Amniotic epithelial cell (primary cell): ENCODE data around the gene SULT1E1.
A peak's percentile ranks its signal among the peaks of the same experiment; 100 is the strongest.

Experiments
- DNase-seq: peaks from one replicate; pipeline ENCODE4 v3.0.0-alpha.2; 2010; ENCODE audit warnings: low read depth

The SULT1E1 gene, protein sequence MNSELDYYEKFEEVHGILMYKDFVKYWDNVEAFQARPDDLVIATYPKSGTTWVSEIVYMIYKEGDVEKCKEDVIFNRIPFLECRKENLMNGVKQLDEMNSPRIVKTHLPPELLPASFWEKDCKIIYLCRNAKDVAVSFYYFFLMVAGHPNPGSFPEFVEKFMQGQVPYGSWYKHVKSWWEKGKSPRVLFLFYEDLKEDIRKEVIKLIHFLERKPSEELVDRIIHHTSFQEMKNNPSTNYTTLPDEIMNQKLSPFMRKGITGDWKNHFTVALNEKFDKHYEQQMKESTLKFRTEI

DNA sequence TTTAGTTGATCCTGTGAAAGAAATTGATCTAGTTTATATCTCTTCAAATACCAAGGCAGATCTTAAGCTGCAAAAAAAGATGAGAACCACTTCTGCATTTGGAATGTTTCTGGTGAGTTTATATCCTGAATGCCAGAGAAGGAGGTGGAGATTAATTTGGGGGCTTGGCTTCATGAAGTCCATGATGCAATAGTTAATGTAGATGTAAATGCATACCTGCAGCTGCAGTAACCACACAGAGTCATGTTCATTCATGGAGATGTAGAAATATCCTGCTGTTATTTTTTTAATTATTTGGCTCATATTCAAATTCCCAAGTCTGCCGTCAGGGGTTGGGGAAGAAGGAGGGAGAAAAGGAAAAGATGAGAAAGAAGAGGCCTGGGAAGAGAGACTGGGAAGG is at the start of gene SULT1E1:
Gene SULT1E1, minus strand, starts transcription at position 94 of the 400 bp plus-strand sequence. CDS start 2,501 bp downstream, outside the sequence.
- DNase-seq = peak; percentile 33

DNA sequence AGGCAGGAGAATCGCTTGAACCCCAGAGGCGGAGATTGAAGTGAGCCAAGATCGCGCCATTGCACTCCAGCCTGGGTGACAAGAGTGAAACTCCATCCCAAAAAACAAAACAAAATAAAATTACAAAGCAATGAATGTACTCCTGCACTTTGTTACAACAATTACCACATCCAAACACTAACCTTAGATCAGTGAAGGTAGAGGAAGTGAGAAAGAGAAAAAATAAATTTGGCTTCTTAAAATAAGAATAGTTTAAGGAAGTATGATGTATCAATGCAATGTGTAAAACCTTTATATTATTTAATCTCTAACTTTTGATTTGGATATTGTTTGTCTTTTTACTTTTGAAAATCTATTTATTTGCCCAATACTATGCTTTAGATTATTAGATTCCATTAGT is 49.2 kb upstream of the SULT1E1 start:
- no peak for DNase-seq

DNA sequence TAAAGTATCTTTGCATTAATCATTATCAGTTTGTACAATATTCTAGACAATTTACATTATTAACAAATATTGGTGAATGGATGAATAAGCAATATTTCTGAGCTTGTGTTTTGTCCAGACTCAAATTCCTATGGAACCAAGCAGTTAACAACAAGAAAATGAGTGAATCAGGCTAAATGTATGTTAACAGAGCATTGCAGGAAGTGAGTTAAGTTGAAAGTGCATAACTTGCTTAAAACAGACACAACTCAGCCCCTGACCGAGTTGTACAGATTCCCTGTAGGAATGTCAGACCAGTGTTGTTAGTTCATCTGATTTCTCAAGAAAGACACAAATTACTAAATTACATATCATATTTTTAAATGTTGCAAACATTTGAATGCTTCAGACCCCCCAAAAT is 47.2 kb upstream of the SULT1E1 start:
- DNase-seq = peak; percentile 46

DNA sequence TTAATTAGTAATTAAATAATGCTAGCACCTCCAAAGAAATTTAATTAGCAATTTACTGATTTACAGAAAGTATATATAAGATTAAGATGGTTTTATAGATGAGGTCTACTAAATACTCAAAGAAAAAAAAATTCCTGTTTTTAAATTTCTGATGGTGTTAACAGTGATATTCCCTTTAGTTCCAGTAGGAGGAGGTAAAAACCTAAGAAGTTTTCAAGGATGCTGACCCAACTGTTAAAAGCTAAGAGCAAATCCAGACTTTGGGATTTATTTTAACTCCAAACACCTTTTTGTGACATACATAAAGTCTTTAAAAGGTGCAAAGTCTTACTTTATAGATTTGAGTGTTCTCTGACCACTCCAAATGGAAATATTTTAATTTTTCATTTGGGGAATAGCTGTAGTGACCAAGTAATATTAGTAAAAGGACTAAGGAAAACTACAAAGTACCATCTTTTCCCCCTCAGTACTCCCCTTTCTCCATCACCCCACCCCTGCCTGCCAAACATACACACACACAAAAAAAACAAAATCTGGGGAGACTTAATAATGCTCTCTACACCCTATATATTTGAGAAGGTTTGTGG is 36.7 kb upstream of the SULT1E1 start:
- peak; percentile 12 for DNase-seq

DNA sequence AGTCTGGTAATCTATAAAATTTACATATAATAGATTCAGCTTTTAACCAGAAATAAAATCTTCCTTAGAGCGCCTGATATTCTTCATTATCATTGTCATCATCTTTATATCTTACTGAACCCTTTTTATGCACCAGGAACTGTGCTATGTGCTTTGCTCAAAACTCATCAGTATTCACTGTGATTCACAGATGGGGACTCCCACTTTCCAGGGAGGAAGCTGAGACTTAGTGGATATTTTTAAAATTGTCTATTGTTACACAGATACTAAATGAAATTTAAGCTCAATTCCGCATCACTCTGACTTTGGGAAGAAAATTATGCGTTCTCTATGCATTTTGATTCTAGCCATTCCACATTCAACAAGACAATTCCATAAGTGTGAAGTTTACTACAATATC is 34.8 kb upstream of the SULT1E1 start:
- no peak for DNase-seq

DNA sequence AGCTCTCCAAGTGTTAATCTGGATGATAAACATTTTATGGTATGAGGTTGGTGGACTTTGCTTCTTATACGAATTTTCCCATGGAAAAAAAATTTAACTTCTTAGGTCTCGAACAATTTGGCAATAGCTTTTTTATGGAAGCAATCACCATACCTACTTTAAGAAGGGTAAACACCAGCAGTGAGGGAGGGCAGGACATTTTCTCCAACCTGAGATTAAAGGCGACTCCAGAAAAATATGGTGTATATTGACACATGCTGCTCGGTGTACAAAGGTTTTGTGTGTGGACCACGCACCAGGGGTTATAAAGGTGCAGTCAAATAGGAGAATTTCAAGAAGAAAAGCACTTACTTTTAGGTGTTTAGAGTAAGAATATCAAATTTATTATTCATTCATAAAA is 34.2 kb upstream of the SULT1E1 start:
- DNase-seq = no peak

DNA sequence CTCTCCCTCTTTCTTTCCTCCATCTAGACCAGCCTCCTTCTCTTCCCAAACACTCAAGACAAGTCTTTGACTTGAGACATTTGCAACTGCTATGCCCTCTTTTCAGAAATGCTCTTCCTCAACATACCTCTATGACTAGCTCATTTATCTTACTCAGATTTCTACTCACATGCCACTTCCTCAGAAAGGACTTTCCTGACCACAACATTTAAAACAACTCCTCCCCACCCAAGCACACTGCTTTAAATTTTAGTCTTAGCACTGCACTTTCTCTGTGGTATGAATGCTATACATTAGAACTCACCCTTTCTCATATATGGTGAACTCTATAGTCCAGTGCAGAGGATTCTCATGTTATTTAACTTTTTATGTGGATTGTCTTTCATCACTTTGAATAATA is 28.4 kb upstream of the SULT1E1 start:
- peak; percentile 6 for DNase-seq

DNA sequence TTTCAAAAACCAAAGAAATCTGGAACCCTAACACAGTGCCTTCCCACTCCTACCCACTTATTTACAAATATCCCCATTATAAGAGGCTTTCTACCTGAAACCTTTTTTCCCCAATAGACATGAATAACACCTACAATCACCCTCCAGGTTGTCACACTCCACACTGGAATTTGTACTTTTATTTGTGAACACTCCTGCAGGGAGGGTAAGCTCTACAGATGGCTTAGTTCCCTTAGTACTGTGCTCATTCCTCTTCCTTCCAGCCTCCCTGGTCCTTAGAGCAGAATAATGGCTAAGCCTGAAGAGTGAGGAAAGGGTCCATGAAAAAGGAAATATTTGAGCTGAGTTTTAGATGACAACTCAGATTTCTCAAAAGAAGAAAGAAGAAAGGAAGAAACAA is 22.2 kb upstream of the SULT1E1 start:
- no peak for DNase-seq

DNA sequence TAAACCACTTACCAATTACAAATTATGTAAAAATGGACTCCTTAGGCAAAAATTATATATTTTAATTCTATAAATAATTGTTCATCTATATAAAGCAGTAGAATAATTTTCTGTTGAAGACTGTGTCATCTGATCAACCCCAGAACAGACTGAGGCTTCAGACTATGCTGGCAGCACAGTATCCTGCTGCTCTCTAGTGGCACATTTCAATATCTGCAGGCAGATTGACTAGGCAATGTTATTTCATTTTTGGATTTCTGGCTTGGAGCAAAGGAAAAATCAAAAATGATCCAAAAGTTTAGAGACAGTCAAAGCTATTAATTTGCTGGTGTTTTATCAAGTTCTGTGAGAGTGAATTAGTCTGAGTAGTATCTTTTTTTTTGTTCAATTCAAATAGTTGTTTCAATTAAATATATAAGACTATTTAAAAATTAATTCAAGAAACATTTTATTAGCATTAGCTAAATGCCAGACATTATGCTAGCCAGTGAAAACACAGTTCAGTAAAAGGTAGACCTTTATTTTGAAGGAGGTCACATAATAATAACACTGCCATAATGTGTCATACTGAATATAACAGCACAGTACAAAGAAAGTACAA is 21.3 kb upstream of the SULT1E1 start:
- DNase-seq = peak; percentile 36

DNA sequence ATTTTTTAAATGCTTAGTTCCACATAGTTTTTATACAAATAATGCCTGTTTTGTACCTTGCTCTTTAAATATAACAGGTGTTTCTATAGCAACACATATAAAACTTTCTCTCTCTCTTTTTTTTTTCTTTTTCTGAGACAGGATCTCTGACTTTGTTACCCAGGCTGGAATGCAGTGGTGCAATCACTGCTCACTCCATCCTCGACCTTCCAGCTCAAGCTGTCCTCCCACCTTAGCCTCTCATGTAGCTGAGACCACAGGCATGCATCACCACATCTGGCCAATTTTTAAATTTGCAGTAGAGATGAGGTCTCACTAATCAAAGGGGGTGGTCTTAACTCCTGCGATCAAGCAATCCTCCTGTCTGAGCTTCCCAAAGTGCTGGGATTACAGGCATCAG is 18.3 kb upstream of the SULT1E1 start:
- peak; percentile 39 for DNase-seq

DNA sequence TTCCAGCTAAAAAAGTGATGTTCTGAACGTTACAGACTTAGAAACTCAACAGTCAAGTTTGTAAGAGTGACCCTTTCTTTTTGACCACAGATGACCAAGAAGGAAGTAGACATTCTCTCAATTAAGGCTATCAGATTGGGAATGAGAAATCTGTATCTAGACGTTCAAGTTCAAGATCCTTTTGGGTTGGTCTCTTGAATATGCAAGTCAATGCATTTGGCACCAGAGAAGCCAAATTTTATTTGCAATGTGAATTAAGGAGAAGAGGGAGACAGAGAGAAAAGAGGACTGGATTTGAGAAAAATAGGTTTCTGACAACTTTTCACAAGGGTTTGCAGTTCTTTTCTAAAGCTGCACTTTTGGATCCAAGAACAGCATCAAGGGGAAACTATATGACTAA is 17.5 kb upstream of the SULT1E1 start:
- no peak for DNase-seq

DNA sequence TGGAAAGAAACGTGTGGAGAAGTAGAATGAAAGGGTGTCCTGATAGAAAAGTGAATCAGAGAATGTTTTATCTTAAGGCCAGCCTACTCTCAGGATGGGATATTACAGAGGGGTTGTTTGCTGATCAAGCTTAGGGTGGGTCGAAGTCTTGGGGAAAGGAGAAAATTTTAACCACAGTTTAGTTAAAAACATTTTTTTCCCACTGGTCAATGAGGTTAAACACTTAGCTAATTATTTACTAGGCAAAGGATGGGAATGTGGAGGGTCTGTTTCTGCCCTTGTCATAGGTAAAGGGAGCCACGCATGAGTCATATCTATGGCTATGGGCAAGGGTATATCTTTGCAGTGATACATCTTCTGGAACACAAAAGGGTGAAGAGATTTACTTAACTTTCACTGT is 16.1 kb upstream of the SULT1E1 start:
- no peak for DNase-seq

DNA sequence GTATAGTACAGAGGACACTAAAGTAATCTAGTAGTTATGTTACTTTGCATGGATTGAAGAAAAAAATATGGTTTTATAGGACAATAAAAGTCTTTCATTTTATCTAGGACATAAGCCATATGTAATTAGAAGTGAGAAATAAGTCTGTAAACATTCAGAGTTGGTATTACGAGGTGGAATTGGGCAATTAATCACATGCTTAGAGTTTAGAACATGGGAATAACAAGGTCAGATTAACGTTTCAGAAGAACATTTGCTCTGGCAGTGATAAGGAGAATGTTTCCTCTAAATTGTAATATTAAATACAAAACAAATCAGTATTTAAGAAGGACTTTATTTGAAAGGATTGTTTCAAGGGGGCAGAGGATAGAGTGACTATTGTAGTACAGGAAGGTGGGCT is 15.6 kb upstream of the SULT1E1 start:
- DNase-seq = peak; percentile 10

DNA sequence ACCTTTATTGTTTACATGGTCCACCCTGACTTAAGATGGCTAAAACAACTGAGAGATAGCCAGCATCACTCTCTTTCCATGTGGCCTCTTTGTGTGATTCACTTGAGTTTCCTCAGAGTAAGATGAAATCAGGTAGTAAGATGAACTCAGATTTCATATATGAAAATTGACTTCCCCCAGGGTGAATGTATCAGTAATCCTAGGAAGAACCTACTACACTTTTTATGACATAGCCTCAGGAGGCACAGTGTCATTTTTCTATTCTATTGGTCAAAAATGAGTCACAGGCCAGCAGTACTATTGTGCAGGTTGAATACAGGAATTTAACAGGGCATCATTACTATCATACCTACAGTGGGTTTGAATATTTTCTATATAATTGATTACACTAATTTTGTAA is 14.6 kb upstream of the SULT1E1 start:
- no peak for DNase-seq

DNA sequence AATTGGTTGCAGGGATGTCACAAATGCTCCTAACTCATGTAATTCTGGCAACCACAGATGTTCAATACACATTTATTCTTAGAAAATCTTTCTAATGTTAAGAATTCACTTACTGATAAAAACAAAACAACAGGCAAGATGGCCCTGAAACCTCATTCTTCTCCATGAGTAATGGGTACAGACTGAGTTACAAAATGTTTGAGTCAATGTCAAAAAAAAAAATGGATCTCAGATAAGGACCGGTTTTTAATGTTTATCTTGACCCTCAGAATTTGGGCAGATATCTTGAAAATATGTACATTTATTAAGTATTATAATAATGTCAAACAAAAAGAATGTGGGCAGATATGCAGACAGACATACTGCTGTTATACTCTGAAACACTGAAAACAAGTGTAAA is 1.8 kb upstream of the SULT1E1 start:
- DNase-seq = no peak

DNA sequence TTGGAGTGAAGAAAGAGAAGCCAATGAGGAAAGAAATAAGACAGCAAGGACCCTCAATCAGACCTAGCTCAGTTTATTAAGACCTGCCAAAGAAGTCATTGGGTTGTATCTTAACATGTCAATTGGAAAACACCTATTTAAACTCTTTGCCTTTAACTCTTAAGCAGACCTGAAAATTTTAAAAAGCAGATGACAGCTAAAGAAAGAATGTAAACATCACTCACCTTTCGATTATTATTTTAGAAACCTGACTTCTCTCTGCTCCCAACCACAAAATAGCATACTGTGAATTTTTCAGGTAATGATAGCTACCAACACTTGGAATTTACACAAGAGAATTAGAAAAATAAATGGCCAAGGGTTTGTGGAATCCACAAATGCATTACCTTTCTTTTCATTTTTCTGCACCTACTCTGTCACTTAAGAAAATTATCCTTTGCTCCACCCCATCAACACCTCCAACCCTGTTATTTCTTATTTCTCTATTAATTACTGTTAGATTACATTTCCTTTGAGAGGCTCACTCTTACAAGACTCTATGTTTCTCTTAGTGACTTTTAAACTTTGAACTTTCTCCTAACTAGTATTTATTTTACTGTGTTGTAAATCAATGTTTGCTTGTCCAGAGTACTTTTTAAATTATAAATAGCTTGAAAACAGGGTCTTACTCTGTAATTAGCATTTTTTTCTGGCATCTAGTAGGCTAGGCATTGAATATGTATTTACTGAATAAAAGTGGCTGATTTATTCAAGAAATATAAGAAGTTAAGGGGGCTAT is 765 bp upstream of the SULT1E1 start:
- no peak for DNase-seq

DNA sequence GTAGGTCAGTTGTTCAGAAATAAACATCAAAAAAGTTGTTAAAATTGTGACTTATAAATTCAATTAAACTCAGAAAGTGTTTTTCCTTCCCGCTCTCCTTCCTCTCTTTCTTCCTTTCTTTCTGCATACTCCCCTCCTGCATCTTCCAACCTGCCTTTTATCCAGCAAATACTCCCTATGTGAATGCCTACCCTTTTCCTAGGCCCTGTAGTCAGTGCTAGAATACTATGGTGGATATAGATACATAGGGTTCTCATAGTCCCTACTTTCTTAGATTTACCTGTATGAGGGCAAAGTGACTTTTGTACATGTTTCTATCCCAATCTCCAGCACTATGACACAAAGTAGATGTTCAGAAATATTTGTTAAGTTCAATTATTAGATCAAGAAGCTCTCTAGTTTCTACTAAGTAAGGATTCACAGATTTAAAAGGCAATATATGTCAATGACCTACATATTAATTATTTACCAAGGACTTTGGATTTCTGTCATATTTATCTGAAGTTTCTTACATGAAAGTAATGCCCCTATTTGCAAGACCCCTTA is 732 bp downstream of the SULT1E1 start:
- no peak for DNase-seq

DNA sequence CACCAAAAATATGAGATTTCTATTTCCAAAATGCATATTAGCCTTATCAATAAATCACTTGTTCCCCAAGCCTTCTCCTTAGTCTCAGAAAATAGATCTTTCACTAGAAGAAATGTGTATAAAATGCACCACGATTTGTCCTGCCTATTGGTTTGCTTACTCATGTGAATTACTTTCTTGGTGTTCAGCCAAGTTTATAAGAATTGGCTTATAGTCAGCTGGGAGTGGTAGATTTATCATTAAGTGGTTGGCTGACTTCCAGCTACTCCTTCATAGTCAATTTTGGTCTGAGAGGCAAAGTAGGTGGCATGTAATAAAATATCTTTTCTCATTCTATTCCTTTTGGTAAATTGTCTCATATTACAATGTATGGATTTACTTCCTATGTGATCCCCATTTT is 1.3 kb downstream of the SULT1E1 start:
- DNase-seq = no peak

DNA sequence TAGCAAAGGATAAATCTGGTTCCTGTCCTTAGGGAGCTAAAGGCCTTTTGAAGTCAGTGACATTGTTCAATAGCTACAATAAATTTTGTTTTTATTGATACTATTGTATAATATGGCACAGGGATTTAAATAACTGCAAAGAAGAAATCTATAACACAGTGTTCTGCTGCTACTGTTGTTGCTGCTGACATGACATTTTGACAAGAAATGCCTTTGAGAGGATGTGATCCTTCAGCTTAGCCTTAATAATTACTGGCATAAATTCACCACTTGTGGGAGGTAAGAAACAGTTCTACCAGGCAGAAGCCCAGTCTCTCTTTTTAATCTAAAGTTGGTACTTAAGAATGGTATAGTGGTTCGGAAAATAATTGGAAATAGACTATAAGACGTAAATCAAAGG is 4.1 kb downstream of the SULT1E1 start:
- no peak for DNase-seq

DNA sequence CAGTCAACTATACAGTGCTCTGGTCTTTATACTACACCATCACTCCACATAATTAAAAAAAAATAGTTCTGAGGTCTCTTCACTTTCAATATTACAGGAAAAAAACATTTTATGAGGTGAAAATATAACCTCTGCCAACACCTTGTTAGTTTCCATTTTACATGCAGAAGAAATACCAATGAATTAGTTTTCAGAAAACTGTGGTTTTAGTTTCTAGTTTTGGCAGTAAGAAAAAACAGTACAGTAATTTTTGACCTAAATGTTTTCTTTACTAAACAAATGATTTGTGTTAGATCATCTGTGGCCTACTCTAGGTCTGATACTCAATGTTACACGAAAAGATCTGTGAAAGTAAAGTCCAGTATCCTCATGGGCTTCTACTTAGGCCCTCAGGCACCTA is 10.0 kb downstream of the SULT1E1 start:
- no peak for DNase-seq

DNA sequence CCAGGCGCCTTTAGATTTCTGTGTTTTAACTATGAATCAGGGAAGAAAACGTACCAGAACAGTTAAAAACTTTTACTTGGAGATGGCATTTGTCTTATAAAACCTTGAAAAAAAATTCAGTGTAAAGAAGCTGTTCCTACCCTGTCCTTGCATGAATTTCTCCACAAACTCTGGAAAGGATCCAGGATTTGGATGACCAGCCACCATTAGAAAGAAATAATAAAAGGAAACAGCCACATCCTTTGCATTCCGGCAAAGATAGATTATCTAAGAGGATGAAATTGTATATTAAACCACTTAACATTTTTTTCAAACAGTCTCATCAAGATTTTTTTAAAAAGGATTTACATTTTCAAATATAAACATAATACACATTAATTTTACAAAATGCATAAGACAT is 10.6 kb downstream of the SULT1E1 start:
- no peak for DNase-seq

DNA sequence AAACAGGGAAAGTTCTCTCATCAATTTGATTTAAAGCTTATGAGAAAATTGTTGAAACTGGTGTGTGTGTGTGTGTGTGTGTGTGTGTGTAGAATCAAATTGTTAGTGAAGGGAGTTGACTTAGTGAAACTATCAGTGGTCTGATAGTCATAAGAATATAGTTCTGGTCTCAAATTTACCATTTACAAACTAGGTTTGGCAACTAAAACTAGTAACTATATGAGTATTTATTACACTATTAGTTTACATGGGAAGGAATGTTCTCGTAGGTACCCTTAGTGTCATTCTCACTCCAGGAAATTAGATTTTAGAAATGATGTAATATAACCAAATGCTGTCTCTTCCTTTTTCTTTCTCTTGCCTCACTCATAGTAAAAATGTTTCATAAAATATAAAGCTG is 11.9 kb downstream of the SULT1E1 start:
- no peak for DNase-seq

DNA sequence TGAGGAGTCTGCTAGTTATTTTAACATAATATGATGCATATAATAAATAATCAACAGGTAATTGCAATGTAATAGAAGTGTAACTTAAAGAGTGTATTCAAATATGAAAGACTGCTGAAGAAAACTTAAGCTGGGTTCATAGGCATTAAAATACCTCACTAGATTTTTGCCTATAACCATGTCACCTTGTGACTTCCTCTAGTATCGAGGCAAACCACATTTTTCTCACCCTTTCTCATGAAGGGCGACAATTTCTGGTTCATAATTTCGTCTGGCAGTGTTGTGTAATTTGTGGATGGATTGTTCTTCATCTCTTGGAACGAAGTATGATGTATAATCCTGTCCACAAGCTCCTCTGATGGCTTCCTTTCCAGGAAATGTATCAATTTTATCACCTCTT is 16.0 kb downstream of the SULT1E1 start:
- DNase-seq = no peak
